HepG2 (cell line): Measurements from ENCODE around the gene STK11. TPM values are rescaled to one million over a fixed set of nuclear protein-coding genes. Genes with fewer than 3 reads are reported as not detected.

ENCODE experiments used
- ARHGAP35 ChIP-seq: sonication (generic); formaldehyde crosslinking; IDR thresholded peaks from 2 replicates; pipeline ENCODE4 v1.9.0; 2022; ENCODE audit warnings: mild to moderate bottlenecking, inconsistent platforms, moderate library complexity, missing genetic modification reagents, borderline replicate concordance
- ETV6 ChIP-seq: sonication (generic); formaldehyde crosslinking; conservative IDR thresholded peaks from 2 replicates; pipeline ENCODE4 v1.4.0; 2020; ENCODE audit warnings: missing genetic modification reagents
- HMG20A ChIP-seq: IDR thresholded peaks from 2 replicates; pipeline ENCODE4 v1.6.1; 2016; ENCODE audit warnings: borderline replicate concordance
- TERF1 ChIP-seq: sonication (generic); formaldehyde crosslinking; IDR thresholded peaks from 2 replicates; pipeline ENCODE4 v1.8.0; 2022; ENCODE audit warnings: mild to moderate bottlenecking, missing genetic modification reagents, moderate library complexity
- ZNF407 ChIP-seq: sonication (generic); formaldehyde crosslinking; IDR thresholded peaks from one replicate; pipeline ENCODE4 v1.5.1; 2020; ENCODE audit warnings: mild to moderate bottlenecking, missing genetic modification reagents; ENCODE audit errors: not compliant biosample characterization
- polyA plus RNA-seq, 8 experiments: library from polyadenylated mRNA; depleted of rRNA in 3 of 8; stranded (reverse) in 7 of 8; unstranded in 1 of 8; fragments of >200 nt; fragmentation: Illumina TruSeq in 4 of 8; extraction: Trizol in 4 of 8; gene quantifications; 2 replicates each; pipeline versions ENCODE4 v1.2.1 to v1.2.3, GENCODE V29; 2011 to 2016; ENCODE audit warnings: low read depth in 4 of 8, missing spikeins in 1 of 8, mixed read lengths in 1 of 8; ENCODE audit not compliant: insufficient read depth in 1 of 8
- total RNA-seq, 5 experiments: library from RNA; depleted of rRNA; stranded (reverse); fragments of >200 nt; fragmentation: Illumina TruSeq; extraction: Trizol; gene quantifications; 2 replicates each; pipeline ENCODE4 v1.2.3, GENCODE V29; 2016; ENCODE audit warnings: low read depth in 1 of 5
- TF ChIP-seq, protein P1 (sequence below): sonication (generic); formaldehyde crosslinking; IDR thresholded peaks from 2 replicates; pipeline ENCODE4 v1.4.0; 2020; ENCODE audit warnings: missing genetic modification reagents
- TF ChIP-seq, protein P2 (sequence below): sonication (generic); formaldehyde crosslinking; IDR thresholded peaks from 2 replicates; pipeline ENCODE4 v1.4.0; 2020; ENCODE audit warnings: missing genetic modification reagents, borderline replicate concordance
- TF ChIP-seq, protein P3 (sequence below): IDR thresholded peaks from 2 replicates; pipeline ENCODE4 v1.6.1; 2016; ENCODE audit warnings: missing genetic modification reagents, missing compliant biosample characterization
- TF ChIP-seq, protein P4 (sequence below): sonication (generic); formaldehyde crosslinking; IDR thresholded peaks from 2 replicates; pipeline ENCODE4 v1.5.1; 2020; ENCODE audit warnings: missing genetic modification reagents, mild to moderate bottlenecking, borderline replicate concordance

The STK11 gene
- total and polyA plus RNA-seq, 2 of the 13 experiments (the other 11 are each of a cell fraction or from before 2014, with no cell fraction given): 27.5 to 43.6 TPM

- TF ChIP-seq ZNF407: no peak
- TF ChIP-seq, protein P1, sequence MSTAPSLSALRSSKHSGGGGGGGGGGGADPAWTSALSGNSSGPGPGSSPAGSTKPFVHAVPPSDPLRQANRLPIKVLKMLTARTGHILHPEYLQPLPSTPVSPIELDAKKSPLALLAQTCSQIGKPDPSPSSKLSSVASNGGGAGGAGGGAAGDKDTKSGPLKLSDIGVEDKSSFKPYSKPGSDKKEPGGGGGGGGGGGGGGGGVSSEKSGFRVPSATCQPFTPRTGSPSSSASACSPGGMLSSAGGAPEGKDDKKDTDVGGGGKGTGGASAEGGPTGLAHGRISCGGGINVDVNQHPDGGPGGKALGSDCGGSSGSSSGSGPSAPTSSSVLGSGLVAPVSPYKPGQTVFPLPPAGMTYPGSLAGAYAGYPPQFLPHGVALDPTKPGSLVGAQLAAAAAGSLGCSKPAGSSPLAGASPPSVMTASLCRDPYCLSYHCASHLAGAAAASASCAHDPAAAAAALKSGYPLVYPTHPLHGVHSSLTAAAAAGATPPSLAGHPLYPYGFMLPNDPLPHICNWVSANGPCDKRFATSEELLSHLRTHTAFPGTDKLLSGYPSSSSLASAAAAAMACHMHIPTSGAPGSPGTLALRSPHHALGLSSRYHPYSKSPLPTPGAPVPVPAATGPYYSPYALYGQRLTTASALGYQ (CRISPR knock-in tag): peak; percentile 22; the same call in 1 of the 2 replicates
- TF ChIP-seq, protein P2, sequence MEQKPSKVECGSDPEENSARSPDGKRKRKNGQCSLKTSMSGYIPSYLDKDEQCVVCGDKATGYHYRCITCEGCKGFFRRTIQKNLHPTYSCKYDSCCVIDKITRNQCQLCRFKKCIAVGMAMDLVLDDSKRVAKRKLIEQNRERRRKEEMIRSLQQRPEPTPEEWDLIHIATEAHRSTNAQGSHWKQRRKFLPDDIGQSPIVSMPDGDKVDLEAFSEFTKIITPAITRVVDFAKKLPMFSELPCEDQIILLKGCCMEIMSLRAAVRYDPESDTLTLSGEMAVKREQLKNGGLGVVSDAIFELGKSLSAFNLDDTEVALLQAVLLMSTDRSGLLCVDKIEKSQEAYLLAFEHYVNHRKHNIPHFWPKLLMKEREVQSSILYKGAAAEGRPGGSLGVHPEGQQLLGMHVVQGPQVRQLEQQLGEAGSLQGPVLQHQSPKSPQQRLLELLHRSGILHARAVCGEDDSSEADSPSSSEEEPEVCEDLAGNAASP (CRISPR knock-in tag): peak; percentile 24; the same call in 1 of the 2 replicates
- 0 out of 2 replicates have a peak, but pooled peaks have one; percentile 15 for TF ChIP-seq ETV6
- no peak for TF ChIP-seq ARHGAP35 (CRISPR knock-in tag)
- no peak for TF ChIP-seq TERF1
- TF ChIP-seq HMG20A (CRISPR knock-in tag): no peak
- TF ChIP-seq, protein P3, sequence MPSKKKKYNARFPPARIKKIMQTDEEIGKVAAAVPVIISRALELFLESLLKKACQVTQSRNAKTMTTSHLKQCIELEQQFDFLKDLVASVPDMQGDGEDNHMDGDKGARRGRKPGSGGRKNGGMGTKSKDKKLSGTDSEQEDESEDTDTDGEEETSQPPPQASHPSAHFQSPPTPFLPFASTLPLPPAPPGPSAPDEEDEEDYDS (CRISPR knock-in tag): peak; percentile 33; the same call in 1 of the 2 replicates
- TF ChIP-seq, protein P4, sequence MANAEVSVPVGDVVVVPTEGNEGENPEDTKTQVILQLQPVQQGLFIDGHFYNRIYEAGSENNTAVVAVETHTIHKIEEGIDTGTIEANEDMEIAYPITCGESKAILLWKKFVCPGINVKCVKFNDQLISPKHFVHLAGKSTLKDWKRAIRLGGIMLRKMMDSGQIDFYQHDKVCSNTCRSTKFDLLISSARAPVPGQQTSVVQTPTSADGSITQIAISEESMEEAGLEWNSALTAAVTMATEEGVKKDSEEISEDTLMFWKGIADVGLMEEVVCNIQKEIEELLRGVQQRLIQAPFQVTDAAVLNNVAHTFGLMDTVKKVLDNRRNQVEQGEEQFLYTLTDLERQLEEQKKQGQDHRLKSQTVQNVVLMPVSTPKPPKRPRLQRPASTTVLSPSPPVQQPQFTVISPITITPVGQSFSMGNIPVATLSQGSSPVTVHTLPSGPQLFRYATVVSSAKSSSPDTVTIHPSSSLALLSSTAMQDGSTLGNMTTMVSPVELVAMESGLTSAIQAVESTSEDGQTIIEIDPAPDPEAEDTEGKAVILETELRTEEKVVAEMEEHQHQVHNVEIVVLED (CRISPR knock-in tag): peak; percentile 99
Measured at GRCh38 chr19:1241417-1242095, 36.0 kb downstream of the STK11 start, which contains the start of gene ATP5F1D (continued).
